HG03378 (cell line): ENCODE measurements around the gene ZNF205.
A peak's percentile ranks its signal among the peaks of the same experiment; 100 is the strongest.

Experiments used
- ATAC-seq: cut with Tn5 transposase; IDR thresholded peaks from one replicate; pipeline ENCODE4 v1.9.1; 2021; ENCODE audit warnings: mild to moderate bottlenecking, moderate library complexity; ENCODE audit not compliant: unreplicated experiment

Gene ZNF205

GRCh38 chr16:3084969-3085670 is 27.3 kb upstream of the ZNF205 start:
- ATAC-seq, result no peak

GRCh38 chr16:3085868-3086595 is 26.4 kb upstream of the ZNF205 start:
- ATAC-seq, result no peak

GRCh38 chr16:3086596-3087242 is 25.7 kb upstream of the ZNF205 start:
- ATAC-seq, result no peak

GRCh38 chr16:3087243-3088235 is 24.8 kb upstream of the ZNF205 start:
- ATAC-seq, result no peak

- no peak for ATAC-seq
Measured at GRCh38 chr16:3088450-3088849, 23.9 kb upstream of the ZNF205 start.

DNA sequence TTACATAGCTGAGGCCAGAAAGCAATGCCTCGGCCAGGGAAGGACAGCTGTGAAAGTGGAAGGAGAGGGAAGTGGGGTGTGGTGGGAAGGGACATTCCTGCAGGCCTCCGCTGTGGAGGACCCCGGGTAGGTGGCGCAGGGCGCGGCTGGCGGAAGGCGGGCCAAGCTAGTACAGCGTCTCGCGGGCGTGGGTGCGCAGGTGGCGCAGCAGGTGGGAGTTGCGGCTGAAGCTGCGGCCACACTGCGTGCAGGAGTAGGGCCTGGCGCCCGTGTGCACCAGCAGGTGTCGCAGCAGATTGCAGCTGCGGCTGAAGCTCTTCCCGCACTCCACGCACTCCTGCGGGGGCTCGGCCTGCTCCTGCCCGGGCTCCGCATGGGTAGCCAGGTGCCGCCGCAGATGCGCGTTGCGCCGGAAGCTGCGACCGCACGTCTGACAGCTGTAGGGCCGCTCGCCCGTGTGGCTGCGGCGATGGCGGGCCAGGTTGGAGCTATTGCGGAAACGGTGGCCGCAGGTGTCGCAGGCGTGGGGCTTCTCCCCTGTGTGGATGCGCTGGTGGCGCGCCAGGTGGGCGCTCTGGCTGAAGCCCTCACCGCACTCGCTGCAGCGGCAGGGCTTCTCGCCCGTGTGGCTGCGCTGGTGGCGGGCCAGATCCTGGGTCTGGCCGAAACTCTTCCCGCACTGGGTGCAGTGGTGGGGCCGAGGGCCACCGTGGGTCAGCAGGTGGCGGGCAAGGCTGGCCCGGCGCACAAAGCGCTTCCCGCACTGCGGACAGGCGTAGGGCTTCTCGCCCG is 23.3 kb upstream of the ZNF205 start:
- no peak for ATAC-seq

DNA sequence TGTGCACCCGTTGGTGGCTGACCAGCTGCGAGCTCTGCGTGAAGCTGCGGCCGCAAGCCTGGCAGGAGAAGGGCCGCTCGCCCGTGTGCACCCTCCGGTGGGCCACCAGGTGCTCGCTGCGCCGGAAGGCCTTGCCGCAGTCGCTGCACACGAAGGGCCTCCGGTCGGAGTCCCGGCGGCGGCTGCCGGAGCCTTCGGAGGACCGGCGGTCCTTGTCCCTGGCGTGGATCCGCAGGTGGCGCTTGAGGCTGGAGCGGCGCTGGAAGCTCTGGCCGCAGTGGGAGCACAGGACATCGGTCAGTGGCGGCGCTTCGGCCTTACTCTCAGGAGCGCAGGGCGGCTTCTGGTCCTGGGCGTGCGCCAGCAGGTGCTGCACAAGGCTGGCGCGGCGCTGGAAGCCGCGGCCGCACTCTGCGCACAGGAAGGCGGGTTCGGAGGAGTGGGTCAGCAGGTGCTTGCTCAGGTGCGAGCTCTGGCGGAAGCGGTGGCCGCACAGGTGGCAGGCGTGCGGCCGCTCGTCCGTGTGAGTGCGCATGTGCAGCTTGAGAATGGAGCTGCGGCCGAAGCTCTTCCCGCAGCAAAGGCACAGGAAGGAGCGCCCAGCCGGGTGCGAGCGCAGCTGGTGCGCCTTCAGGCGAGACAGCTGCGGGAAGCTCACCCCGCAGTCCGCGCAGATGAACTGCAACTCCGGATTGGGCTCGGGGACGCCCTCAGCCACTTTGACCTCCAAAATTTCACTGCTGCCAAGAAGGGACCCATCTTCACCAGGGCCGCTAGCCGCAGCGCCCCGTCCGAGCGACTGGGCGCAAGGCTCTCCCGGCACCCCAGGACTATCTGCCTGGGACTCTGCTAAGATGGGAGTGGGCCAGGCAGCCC is 22.4 kb upstream of the ZNF205 start:
- no peak for ATAC-seq

DNA sequence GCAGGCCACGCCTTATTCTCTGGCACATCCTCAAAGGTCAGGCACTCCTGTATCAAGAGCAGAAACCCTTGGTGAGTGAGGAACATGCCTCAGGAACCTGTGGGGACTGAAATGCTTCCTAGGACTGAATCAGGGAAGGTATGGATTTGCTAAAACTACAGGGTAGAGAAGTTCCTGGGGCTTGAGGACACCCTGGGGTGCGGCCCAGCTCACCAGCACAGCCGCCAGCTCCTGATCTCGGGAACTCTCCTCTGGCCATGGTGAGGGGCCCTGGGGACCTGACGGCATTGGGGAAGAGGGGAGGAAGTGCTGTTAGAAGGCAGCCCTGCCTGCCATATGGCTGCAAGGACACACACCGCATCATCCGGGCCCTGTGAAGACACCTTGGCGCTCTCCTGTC is 20.8 kb upstream of the ZNF205 start:
- no peak for ATAC-seq

DNA sequence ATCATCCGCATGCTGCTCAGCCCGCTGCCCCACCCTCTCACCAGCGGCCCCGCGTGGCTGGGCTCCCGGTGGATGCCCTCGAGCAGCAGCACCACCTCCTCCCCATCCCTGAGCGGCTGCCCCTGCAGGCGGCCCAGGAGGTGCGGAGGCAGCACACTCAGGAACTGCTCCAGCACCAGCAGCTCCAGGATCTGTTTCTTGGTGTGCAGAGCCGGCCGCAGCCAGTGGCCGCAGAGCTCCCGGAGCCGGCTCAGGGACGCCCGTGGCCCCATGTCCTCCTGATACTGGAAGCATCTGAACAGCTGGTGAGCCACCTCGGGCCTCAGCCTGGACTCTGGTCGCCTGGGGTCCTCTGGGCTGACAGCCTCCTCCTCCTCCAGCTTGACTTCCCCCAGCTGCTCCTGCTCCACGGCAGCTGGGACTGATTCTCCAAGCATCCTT is 19.9 kb upstream of the ZNF205 start:
- ATAC-seq, result no peak

GRCh38 chr16:3094289-3095027 is 17.9 kb upstream of the ZNF205 start:
- no peak for ATAC-seq

DNA sequence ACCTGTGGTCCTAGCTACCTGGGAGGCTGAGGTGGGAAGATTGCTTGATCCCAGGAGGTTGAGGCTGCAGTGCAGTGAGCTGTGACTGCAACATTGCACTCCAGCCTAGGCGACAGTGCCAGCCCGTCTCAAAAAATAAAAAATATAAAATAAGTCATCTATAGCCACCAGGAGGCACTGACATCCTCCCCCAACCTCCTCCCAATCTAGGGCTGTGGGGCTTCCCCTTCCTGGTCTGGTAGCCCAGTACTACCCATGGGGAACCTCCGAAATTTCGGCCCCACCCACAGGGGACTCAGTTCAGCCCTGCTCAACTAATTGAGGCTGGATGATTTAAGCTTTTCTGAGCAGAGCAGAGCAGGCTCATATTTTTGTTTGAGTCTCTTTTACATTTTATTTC is 16.5 kb upstream of the ZNF205 start:
- ATAC-seq, result peak; percentile 53

GRCh38 chr16:3096362-3096761 is 16.0 kb upstream of the ZNF205 start:
- no peak for ATAC-seq

DNA sequence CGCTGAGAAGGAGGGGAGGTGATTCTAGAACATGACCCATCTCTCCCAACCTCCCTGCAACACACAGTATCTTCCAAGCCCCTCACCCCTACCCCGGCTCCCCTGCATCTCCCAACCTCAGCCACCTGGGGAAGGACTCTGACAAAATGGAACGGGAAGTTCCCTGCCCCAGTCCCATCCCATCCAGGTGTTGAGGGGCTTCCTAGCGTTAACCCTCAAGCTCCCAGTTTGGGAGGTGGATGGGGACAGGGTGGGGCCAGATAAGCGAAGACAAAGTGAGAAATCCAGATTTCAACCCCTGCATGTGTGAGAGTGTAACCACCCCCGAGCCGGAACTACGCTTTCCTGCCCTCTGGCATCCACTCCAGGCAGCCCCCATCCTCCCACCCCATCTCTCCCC is 15.1 kb upstream of the ZNF205 start:
- no peak for ATAC-seq

- no peak for ATAC-seq
Measured at GRCh38 chr16:3098459-3099394, 13.7 kb upstream of the ZNF205 start, which contains the start of gene ZSCAN10. TSS of gene ZSCAN10 (minus strand) at chr16:3099294. CDS start at chr16:3092937, 6,357 bp downstream.

GRCh38 chr16:3099395-3099731 is 13.0 kb upstream of the ZNF205 start:
- ATAC-seq, result no peak

DNA sequence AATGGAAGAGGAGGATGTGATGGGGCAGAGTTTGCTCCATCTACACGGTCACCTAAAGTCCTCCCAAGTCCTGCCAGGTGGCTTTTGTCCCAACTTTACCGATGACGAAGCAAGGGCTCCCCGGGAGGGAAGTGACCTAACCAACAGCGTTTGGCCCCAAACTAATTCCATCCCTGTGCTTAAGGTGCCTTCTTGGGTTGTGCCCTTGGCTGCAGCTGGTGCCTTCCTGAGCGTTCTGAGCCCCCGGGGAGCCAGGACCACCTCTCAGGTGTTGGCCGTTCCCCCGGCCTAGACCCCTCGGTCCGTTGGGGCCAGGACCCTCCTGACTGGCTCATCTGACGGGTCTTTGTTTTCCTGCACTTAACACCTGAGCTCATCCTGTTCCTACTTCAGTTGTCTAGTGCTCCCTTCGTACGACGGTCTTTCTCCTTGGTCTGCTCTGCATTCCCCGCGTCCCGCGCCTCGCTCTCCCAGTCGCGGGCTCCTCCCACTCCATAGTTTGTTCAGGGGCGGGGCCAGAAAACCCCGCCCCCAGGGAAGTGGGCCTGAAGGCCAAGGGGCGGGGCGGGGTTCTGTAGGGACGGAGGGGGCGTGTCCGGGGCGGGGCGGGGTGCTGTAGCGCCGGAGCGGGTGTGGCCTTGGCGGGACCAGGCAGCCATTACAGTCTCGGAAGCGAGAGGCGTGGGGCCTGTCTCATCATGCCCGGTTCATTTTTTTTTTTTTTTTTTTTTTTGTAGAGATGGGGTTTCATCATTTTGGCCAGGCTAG is 12.5 kb upstream of the ZNF205 start:
- no peak for ATAC-seq
